Epithelial cell of proximal tubule (primary cell): ENCODE results near the gene IFI16. TPM values are rescaled to one million over a fixed set of nuclear protein-coding genes. Genes with fewer than 3 reads are reported as not detected.
"Not testable (repeated sequence)": the region's sequence is repeated elsewhere in the genome, so short reads cannot be mapped to it uniquely, and the experiment has no call there.

Source experiments
- DNase-seq: peaks from one replicate; pipeline ENCODE4 v3.0.0-alpha.2; 2011; ENCODE audit warnings: low read depth
- H3K4me3 ChIP-seq: 2 replicates; pipeline ENCODE4 v1.5.1; 2011; ENCODE audit warnings: low read depth, mild to moderate bottlenecking, low read length
- CTCF ChIP-seq: conservative IDR thresholded peaks from 2 replicates; pipeline ENCODE4 v1.5.1; 2012; ENCODE audit warnings: low read depth, mild to moderate bottlenecking, low read length
- total RNA-seq: library from RNA; depleted of rRNA; stranded (reverse); fragments of >200 nt; gene quantifications from 2 replicates; pipeline ENCODE4 v1.2.3, GENCODE V29; 2015

IFI16 gene
- total RNA-seq, 1 donor from 2014 or later, result 8.0 TPM

GRCh38 chr1:159012495-159012894 is 2.8 kb downstream of the IFI16 start:
- no peak for DNase-seq
- H3K4me3 ChIP-seq, result peak overlapping the region; percentile 36
- no peak for TF ChIP-seq CTCF

GRCh38 chr1:159014003-159014571 is 4.4 kb downstream of the IFI16 start:
- no peak for DNase-seq
- TF ChIP-seq CTCF, result no peak
- no peak overlapping the region for H3K4me3 ChIP-seq

- no peak for TF ChIP-seq CTCF
- DNase-seq, result no peak
- no peak overlapping the region for H3K4me3 ChIP-seq
Measured at GRCh38 chr1:159014851-159015250, 5.1 kb downstream of the IFI16 start.

- H3K4me3 ChIP-seq, result peak overlapping the region; percentile 1
- TF ChIP-seq CTCF, result no peak
- DNase-seq, result peak; percentile 68
Measured at GRCh38 chr1:159015440-159015909, 5.8 kb downstream of the IFI16 start.

- TF ChIP-seq CTCF, result no peak
- no peak for DNase-seq
- H3K4me3 ChIP-seq, result no peak overlapping the region
Measured at GRCh38 chr1:159023723-159024122, 14.0 kb downstream of the IFI16 start.

- no peak for DNase-seq
- H3K4me3 ChIP-seq, result no peak overlapping the region
- TF ChIP-seq CTCF, result no peak
Measured at GRCh38 chr1:159025043-159025442, 15.3 kb downstream of the IFI16 start.

GRCh38 chr1:159026841-159027240 is 17.1 kb downstream of the IFI16 start:
- not testable (repeated sequence) for DNase-seq, H3K4me3 ChIP-seq
